Measurements from ENCODE around the gene LGALS3BP. TPM values are rescaled to one million over a fixed set of nuclear protein-coding genes. Genes with fewer than 3 reads are reported as not detected.

The LGALS3BP gene
- total RNA-seq, 1 donor from 2014 or later, result 193 TPM

DNA sequence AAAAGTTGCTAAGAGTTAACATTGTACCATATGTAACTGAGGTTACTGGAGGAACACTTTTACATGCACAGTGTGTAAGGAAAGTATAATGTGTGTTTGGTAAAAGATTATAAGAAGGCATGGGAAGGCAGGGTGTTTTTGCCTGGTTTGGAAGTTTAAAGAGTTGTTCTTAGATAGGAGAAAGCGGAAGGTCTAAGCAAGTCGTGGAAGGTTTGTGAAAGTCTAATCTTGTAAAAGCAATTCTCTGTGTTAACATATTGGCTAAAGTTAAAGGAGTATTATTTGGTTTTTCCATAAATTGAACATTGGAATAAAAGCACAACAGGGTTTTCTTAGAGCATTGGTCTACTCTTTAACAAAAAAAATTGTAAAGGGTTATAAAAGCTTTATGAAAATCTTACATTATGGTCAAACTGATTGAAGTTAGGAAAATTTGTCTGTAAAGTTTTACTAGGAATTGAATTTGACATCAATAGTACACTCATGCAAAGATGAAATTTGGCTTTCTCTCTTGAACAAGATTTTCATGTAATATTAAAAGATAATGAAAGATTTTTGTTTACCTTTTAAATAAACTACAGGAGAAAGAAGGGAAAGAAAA, 34.5 kb upstream of the LGALS3BP start:
- no peak for ATAC-seq

DNA sequence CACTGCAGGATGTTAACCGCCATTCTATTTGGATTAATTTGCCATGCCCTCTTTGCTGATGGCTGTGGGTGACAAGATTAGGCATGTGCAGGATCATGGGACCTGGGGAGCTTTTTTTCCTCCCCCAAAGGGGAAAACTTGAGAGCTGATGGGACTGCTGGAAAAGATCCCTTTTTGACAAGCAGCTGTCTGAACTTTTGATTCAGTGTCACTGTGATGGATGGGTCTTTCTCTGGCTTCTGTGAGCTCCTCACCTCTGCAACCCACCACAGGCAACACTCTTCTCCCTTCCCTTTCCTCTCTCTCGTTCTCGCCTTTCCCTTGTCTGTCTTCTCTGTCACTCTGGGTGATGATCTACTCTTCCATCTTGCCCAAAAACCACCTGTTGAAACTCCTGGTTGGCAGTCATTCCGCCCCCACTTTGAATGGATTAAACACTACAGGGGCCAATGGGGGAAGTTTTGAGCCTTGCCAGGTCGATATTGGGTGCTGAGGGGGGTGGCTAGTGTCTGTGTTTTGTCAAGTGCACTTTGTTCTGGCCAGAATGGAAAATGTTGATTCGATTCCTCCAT, 32.9 kb upstream of the LGALS3BP start:
- no peak for ATAC-seq

DNA sequence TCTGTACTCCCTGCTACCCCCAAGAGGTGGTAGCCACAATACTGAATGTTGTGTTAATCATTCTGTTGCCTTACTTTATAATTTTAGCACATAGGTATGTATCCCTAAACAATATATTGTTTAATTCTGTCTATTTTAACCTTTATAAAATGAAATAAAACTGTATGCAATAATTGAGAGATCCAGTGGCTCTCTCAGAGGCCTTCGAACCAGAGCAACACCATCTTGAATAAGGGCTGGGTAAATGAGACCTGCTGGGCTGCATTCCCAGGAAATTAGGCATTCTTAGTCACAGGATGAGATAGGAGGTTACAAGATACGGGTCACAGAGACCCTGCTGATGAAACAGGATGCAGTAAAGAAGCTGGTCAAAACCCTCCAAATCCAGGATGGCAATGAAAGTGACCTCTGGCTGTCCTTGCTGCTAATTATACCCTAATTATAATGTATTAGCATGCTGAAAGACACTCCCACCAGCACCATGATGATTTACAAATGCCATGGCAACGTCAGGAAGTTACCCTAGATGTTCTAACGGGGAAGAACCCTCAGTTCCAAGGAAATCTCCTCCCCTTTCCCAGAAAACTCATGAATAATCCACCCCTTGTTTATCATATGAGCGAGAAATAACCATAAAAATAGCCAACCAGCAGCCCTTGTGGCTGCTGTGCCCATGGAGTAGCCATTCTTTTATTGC, 31.9 kb upstream of the LGALS3BP start:
- peak; percentile 19 for ATAC-seq

DNA sequence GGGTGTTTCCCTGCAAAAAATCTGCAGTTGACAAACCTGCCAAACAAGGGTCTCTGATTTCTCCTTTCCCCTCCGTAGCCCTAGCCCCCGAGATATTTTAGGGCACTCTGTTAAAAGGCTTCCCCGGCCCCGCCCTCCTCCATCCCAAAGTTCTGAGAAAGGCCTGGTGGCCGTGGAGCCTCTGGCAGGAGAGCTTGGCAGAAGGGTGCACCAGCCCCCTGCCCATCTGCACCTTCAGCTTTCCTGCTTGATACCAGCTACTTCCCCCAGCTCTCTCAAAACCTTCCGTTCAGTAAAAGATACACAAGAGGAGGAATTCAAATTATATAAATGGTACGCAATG, 30.6 kb upstream of the LGALS3BP start:
- no peak for ATAC-seq

DNA sequence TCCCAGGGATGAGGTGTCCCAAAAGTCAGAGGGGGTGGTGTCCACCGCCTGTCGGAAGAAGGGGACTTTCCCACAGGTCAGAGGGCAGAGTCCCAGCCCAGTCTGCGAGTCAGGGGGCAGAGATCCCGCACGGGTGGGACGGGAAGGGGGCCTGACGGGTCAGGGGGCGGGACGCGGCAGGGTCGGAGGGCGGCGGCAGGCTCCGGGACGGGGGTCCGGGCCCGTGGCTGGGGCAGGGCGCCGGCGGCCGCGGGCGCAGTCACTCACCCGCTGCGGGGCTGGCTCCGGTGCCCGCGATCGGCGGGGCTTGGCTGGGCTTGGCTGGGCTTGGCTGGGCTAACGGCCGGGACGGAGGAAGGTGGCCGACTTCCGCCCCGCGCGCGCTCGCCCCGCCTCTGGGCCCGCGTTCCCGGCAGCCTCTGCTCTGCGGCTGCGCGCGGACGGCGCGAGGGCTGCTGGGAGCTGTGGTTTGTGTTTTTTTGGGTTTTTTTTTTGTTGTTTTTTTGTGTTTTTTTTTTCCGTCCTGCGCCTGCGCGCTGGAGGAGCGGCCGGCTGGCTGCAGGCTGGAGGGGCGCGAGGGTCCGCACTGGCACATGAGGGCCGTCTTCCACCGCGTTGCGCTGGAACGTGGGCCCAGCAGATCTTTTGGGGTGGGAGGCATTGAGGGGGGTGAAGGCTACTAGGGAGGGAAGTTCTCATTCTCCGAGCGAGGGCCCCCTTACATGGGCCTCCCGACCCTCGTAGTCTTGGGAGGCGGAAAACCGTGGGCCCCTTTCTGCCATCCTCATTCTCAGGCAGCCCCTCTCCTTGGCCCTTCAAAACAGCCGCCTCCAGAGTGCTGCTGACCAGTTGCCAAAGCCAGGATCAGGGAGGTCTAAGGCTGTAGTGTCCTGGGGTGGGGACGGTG, 29.9 kb upstream of the LGALS3BP start, which contains the start of gene CANT1:
TSS of gene CANT1 (minus strand) at position 368 of the 907 bp plus-strand sequence. CDS start 12,142 bp downstream, outside the sequence.
- ATAC-seq, result peak; percentile 75

DNA sequence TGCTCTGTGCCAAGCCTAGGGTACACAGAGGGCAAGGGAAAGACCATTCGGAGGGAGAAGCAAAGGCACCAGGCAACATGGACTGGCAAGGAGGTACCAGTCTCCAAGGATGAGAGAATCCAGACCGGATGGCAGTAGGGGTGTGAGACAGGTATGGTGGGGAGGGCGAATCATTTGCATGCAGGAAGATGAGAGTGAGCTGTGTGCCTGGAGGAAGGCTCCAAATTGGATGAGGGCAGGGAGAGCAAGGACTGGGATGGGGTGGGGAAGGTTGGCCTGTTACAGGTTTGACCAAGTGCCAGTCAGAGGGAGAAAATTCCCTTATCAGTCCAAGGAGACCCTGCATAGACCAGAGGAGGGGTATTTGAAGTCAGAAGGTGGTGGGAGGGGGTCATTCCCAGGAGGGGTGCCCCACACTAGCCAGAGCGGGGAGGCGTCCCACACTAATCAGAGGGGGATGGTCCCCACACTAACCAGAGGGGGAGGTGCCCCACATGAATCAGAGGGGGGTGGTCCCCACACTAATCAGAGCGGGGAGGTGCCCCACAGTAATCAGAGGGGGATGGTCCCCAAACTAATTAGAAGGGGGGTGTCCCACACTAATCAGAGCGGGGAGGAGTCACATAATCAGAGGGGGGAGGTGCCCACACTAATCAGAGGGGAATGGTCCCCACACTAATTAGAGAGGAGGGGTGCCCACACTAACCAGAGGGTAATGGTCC, 29.1 kb upstream of the LGALS3BP start:
- ATAC-seq, result peak; percentile 4

DNA sequence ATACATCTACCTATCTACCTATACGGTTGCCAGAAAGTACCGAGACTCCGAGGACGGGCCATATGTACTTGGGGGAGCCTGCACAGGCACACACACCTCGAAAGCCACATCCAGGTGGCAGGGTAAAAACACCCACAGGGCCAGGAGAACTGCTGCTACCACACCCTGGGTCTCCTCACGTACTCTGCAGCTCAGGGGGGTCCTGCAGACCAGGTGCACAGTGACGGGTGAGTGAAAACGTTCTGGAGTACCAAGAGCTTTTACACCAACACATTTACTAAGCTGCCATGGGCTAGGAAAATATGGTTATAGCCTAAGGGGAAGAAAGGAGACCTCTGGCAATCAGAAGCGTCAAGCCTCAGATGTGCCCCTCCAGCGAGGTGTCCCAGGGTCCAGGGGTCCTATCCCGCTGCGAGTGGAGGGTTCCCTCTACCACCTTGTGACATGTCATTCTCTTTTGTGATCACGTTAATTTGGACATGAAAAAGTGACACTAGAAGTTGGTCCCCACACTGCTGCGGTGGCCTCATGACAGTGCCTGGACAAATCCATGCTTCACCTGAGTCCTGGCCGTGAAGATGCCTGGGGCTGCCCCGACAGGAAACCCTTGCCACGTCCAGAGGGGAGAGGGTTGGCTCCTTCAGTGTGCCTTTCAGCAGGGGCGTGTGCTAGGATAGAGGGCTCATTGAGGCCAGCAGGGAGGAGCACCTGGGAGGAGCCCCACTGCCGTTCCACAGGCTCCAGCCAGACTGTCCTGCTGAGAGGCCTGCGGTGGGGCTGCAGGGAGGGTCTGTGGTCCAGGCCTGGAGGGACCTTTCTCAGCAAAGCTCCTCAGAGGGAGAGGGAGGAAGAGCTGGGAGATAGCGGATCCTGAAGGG, 28.0 kb upstream of the LGALS3BP start:
- peak; percentile 28 for ATAC-seq

DNA sequence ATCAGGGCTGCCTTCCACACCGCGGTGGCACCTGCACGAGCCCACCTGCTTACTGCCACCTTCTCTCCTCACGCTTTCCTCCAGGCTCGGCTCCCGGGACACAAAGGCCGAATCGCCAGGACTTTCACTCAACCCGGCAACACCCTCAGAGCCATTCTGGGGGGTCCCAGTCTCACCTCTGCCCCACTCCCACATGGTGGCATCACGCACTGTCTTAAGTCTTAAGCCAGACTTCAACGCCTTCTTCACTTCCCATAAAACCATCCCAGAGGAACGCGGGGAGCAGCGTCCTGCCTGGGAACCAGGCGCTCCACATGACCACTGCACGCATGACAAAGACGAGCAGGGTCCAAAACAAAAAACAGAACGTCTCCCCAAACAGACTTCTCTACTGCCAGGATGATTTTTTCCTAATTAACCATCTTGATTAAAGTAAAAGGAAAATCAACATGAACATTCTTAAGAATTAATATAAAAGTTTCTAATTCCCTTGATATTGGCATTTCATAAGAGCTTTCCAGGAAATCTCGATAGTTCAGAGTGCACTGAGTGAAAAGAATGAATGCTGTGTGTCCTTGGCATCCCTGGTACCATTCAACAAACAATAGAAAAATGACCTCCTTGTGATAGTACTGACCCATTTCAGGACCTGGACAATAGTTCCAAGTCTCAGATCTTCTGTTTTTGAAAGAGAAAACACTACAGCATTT, 27.2 kb upstream of the LGALS3BP start:
- no peak for ATAC-seq

DNA sequence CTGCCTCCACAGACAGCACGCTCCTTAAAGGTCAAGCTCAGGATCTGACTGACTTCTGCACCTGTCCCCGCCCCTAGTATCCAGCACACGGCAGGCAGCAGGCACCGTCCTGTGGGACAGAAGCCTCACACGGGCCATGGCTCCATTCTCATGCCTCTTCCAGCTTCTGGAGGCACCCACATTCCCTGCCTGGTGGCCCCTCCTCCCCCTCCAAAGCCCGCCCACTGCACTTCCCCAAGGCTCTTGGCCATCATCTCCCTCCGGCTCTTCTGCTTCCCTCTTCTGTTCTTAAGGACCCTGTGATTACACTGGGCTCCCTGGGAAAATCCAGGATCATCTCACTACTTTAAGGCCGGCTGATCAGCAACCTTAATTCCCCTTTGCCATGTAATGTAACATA, 26.3 kb upstream of the LGALS3BP start:
- ATAC-seq, result no peak

DNA sequence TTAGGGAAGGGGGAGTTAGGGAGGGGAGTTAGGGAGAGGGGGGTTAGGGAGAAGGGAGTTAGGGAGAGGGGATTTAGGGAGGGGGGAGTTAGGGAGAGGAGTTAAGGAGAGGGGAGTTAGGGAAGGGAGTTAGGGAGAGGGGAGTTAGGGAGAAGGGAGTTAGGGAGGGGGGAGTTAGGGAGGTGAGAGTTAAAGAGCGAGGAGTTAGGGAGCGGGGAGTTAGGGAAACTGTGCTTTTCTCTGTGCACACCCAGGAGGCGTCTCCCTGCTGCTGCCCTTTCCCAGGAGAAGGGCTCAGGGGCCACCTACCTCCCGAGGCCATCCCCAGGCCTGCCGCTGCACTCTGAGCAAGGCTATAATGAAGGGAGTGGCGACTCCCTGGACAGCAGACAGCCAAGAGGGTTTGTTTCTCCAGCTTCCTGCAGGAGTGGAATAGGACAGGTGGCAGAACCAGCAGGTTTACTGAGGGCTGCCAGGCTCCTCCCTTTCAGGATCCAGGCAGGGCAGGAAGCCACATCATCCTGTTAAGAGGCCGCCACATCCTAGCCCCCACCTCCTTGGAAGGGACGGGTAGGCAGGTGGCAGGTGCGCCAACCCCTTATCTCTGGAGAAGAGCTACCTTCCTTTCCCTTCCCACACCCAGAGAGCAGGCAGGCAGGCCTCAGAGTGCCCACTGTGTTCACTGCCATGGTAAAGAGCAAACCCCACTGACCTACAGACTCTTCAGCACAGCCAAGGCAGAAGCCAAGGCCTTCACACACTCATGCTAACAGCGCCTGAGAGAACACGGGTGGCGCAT, 25.5 kb upstream of the LGALS3BP start:
- peak; percentile 74 for ATAC-seq

DNA sequence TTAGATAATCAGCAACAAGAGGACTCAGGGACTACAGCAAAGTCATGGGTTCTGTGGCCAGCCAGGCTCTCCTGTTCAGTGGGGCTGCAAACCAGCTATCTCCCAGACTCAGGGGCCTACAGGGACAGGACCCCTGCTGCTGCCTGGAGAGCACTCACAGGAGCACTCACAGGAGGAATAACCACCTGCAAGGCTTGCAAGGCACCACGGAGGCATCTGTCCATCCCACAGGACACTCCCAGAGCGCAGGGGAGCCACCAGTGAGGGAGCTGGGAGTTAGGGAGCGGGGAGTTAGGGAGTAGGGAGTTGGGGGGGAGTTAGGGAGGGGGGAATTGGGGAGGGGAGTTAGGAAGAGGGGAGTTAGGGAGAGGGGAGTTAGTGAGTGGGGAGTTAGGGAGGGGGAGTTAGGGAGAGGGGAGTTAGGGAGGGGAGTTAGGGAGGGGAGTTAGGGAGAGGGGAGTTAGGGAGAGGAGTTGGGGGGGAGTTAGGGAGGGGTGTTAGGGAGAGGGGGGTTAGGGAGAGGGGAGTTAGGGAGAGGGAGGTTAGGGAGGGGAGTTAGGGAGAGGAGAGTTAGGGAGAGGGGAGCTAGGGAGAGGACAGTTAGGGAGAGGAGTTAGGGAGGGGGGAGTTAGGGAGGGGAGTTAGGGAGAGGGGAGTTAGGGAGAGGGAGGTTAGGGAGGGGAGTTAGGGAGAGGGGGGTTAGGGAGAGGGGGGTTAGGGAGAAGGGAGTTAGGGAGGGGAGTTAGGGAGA, 24.1 kb upstream of the LGALS3BP start:
- no peak for ATAC-seq

DNA sequence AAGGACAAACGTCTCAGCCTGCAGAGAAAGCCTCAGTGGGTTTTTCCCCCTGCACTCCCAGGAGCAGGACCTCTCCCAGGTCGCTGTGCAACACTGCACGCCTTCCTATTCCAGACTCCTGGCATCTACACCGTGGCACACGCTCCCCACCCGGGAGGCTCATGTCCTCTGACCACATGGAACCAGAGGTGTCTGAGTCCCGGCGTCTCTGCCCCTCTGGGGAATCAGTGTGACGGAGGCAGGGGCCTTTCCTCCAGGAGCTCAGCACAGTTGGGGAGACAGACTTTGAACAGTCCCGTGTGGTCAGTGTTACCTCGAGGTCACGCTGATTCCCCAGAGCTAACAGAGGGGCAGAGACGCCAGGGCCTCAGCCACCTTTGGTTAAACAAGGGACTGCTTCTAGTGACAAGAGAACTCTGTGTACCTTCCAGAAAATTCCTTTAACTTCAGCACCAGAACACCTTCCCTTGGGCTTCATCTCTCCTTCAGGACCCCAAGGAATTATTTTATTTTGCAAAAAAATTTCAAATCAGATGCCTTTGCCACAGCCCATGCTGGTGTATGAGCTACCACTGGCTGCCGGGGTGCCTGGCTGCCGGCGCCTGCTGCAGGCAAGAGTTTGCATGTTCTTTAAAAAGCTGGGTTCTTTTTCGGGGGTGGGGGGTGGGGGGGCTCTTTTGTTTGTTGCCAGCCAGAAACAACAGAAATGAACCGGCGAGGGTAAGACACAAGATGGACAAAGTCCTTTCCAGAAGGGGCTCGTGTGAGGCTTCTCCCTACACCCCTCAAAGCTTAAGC, 23.3 kb upstream of the LGALS3BP start:
- no peak for ATAC-seq

DNA sequence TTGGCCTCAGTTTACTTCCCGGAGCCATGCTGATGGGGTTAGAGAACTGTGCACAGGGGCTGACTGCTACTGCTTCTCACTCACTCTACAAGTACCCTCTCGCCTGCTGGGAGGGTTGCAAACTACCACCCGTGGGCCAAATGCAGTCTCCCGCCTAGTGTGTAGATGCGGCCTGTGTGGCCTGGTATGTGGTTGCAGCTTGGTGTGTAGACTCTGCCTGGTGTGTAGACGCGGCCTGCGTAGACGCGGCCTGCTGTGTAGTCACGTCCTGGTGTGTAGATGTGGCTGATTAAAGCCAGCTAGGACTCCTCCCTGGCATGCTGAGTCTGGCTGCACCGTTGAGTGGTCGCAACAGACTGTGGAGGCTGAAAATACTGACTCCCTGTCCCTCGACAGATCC, 22.6 kb upstream of the LGALS3BP start:
- no peak for ATAC-seq

DNA sequence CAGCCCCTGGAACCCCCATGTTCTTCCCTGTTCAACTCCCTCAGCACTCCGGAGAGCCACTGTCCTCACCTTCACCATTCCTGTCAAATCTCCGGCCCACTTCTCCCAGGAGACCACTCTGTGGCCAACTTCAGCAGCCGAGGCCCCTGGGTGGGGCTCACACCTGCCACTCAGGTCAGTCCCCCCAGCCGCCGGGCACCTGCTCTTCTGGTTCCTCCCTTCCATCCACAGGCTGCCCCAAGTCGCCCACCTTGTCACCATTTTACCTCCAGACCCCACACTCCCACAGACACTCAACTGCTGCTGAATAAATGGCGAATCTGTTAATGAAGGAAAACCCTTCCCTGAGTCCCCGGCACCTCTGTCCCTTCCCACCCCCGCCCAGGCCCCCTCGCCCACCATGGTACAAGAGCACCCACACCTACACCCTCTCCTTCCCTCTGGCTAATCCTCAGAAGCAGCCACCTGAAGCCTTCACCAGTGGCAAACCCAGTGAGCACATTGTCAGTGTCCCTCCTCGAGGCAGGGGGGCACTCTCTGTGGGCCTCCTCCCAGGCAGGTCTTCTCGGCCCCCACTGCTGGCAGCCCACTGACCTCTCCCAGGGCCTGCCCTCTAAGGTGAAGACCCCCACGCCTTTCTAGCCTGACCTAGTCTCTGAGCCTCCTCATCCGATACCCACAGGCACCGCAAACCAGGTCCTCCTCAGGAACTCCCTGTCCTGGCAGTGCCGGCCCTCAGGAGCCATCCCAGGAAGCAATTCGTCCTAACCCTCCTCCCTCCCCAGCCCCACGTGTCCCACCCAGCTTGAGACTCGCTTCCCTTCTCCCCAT, 21.7 kb upstream of the LGALS3BP start:
- no peak for ATAC-seq

DNA sequence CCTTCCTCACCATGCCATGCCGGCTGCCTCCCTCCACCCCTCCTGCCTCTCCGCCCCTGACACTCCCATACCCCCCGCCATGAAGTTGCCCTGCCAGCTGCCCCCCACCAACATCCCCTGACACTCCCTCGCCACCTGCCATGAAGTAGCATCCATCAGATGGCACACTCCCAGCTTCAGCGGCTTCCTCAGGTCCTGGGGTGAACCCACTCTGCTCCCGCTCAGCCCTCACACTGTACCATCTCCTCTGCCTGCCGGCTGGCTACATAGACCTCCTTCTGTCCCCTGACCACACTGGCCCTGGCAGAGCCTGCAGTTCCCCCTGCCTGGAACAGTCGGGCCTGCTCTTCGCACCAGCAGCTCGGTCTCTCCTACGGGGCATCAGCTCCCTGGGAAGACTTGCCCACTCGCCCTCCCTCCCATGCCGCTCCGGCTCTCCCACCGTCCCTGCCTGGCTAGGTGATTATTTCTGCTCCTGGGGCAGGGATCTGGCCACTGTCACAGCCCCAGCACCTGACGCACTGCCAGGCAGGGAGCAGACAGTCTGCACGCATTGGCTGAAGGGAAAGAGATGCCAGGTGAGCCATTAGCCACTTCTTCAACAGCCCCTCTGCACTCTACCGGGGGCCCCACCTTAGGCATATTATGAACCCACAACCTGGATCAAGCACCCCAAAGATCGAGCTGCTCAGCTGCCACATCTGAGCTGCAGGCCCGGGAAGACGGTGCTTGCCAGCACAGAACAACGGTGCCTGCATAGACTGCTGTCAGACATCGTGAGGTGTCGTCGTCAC, 20.9 kb upstream of the LGALS3BP start:
- no peak for ATAC-seq

DNA sequence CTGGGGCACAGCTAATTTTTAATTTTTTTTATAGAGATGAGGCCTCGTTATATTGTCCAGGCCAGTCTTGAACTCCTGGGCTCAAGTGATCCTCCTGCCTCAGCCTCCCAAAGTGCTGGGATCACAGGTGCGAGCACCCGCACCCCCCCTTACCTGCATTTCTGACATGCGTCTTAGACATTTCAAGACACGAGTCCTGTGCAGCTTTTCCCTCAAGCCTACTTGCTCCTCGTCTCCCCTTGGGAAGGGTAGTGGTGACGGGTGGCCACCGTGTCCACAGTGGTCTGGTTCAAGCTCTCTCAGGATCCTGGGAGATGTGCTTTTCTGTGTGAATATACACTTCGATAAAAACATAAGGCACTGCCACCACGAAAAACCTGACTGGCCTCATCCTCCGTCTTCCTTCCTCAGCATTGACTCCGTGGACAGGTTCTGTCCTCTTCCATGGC, 20.2 kb upstream of the LGALS3BP start:
- ATAC-seq, result no peak
